GM19238 (cell line): Measurements from ENCODE around the gene RNF44.
A peak's percentile ranks its signal among the peaks of the same experiment; 100 is the strongest.

Experiments
- DNase-seq: peaks from one replicate; pipeline ENCODE4 v3.0.0; 2011; ENCODE audit warnings: low spot score; ENCODE audit not compliant: insufficient read length

The RNF44 gene

DNA sequence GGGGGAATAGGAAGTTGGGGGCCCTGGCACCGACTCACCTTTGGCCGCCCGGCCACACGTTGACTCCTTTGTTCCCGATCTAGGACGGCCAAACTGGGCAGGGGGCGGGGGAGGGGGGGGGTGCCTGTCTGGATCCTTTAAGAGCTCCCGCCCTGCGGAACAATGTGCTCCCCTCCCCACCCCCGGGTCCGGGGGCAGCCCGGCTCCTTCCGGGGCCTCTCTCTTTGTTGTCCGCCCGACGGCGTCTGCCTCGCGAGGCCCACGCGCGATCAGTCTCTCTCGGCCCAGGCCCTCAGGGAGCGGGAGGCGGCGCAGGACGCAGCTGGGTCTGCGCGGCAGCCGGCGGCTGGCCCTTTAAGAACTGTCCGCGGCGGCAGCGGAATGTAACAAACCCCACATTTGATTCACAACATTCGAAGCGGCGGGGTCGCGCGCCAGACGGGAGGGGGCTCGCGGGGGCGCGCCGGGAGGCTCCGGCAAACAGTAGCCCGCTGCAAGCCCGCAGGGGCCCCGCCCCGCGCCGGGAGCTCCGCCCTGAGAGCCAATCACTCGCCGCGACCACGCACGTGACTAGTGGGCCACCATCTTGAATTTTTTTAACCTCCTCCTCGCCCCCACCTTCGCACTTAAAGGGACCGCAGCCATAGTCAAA is at the start of gene RNF44:
TSS of gene RNF44 (minus strand) at position 501 of the 652 bp plus-strand sequence. CDS start 4,930 bp downstream, outside the sequence.
- peak; percentile 86 for DNase-seq

DNA sequence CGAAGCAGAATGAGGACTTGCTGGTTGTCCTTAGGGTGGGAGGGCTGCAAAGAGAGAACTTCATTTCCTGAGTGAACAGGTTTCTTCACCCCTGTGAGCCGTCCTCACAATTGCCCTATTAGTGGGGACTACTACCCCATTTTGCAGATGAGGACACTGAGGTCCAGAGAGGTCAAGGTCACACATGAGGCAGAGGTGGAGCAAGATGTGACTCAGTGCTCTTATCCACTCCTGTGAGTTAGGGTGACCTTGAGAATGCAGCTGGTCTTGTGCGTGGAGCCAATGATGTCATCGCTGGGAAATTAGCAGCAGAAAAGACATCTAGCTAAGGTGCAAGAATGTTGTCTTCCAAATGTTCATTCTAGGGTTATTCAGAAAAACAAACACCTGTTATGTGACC is 45.9 kb upstream of the RNF44 start:
- no peak for DNase-seq

DNA sequence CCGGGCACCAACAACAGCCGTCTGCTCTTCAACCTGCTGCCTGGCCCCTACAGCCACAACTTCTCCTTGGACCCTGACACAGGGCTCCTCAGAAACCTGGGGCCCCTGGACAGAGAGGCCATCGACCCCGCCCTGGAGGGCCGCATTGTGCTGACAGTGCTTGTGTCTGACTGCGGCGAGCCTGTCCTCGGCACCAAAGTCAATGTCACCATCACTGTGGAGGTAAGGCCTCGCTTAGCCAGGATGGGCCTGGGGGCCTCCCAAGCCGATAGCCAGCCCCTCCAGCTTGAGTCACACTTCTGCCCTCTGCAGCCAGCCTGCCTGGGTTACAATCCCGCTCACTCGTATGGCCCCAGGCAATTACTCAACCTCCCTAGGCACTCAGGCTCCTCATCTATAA is 44.2 kb upstream of the RNF44 start:
- DNase-seq, result no peak

DNA sequence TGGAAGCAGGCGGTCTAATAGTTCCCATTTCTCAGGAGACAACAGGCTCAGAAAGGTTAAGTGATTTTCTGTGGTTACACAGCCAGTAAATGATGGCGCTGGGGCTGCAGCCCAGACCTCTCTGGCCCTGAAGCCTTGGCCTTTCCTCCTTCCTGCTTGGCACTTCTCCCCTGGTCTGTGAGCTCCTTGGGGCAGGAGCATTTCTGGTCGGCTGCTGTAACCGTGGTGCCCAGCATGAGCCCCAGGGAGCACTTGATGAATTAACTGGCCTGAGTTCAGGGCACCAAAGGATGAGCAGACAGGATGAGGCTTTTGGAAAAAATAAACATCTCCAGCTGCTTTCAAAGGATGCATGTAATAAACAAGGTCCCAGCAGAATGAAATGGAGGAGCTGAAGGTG is 42.1 kb upstream of the RNF44 start:
- DNase-seq, result no peak

DNA sequence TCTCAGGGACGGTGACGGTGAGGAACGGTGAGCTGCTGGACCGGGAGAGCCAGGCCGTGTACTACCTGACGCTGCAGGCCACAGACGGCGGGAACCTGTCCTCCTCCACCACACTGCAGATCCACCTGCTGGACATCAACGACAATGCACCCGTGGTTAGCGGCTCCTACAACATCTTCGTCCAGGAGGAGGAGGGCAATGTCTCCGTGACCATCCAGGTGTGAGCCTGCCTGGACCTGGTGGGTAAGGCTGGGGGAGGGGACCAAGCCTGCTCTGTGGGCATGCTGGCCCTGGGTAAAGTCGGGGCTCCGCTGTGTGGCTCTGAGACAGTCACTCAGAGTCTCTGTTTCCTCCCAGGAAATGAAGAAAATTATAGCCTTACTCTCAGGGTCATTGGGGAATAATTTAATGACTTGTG is 41.2 kb upstream of the RNF44 start:
- DNase-seq, result peak; percentile 31

DNA sequence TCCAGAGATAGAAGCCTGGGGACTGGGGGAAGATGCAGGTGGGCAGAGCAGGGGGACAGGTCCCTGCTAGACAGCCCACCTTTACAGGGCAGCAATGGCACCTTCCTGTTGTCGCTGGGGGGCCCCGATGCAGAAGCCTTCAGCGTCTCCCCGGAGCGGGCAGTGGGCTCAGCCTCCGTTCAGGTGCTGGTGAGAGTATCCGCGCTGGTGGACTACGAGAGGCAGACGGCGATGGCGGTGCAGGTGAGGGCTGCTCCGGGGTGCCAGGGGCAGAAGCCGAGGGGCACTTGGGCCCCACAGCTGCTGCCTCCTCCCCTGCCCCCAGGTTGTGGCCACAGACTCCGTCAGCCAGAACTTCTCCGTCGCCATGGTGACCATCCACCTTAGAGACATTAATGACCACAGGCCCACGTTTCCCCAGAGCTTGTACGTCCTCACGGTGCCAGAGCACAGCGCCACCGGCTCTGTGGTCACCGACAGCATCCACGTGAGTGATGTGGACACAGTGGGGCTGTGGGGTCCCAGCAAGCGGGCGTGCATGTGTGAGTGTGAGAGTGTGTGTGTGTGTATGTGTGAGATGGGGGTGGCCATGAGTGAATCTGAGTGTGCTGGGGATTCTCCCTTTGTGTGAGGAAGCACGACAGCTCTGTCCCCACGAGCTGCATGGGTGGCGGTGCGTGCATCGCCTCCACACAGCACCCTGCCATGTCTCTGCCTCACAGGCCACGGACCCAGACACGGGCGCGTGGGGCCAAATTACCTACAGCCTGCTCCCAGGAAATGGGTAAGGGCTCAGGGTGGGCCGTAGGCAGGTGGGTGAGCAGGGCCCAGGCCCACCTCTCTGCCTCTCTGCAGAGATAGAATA is 40.3 kb upstream of the RNF44 start:
- no peak for DNase-seq

DNA sequence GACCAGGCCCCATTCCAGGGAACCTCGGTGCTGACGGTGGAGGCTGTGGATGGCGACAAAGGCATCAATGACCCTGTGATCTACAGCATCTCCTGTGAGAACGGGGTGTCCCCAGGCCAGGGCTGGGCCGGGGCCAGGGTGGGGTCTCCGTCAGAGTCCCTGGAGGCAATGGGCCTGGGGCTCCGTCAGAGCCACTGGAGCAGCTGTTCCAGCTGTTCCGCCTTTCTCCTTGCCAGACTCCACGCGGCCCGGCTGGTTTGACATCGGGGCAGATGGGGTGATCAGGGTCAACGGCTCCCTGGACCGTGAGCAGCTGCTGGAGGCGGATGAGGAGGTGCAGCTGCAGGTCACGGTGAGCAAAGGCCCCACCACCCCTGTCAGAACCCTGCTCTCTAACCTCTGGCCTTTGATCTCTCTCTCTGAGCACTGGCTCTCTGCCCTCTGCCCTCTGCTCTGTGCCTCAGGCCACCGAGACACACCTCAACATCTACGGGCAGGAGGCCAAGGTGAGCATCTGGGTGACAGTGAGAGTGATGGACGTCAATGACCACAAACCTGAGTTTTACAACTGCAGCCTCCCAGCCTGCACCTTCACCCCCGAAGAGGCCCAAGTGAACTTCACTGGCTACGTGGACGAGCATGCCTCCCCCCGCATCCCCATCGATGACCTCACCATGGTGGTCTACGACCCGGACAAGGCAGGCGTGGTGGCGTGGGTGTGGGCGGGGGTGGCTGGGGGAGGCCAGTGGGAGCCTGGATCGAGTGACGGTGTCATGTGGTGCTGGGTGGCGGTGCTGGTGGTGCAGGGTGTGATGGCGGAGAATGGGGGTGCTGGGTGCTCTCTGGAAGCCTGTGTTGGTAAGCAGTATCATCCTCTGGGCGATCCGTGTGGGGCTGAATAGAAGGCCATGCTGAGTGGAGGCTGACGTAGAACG is 38.6 kb upstream of the RNF44 start:
- DNase-seq, result no peak

DNA sequence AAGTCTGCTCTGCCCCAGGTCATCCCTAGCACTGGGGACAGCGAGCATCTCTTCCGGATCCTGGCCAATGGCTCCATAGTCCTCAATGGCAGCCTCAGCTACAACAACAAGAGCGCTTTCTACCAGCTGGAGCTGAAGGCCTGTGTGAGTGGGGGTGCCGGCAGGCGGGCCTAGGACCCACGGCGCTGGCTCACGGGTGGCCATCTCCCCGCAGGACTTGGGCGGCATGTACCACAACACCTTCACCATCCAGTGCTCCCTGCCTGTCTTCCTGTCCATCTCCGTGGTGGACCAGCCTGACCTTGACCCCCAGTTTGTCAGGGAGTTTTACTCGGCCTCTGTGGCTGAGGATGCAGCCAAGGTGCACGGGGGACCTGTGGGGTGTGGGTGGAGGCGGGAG is 37.9 kb upstream of the RNF44 start:
- DNase-seq, result no peak

DNA sequence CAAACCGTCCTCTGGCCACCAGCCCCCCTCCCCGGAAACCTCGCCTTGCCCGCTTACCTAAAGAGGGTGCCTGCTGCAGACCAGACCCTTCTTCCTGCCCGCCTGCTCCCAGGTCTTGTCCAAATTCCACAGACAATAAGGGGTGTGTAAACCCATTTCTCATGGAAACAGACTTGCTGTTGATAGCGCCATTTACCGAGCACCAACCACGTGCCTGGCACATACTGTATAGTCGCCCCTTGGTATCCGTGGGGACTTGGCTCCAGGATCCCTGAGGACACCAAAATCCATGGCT is 37.0 kb upstream of the RNF44 start:
- DNase-seq, result no peak

DNA sequence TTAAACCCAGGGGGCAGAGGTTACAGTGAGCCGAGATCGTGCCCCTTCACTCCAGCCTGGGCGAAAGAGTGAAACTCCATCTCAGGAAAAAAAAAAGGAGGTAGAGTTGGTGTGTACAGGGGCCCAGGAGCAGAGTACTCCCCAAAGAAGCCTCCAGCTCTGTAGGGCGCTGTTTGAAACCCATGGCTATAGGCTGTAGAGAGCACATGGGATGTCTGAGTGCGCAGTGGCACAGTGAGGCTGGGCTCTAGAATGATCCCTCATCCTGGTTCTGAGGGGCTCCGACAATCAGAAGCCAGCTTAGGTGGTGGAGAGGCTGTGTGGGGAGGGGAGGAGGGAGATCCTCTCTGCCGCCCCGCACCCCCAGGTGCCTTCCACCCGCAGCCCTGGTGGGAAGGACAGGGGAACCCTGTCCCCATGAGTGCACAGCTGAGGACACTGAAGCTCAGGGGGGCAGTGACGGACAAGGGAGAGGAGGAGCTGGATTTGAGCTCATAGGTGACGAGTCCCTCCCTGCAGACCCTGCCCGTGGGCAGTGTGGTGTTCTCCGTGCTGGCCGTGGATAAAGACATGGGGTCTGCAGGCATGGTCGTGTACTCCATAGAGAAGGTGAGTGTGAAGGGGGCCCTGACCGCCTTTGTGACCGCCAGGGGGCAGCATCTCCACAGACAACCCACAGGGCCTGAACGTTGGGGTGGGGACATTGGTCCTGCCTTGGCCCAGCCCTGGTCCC is 36.5 kb upstream of the RNF44 start:
- peak; percentile 76 for DNase-seq

DNA sequence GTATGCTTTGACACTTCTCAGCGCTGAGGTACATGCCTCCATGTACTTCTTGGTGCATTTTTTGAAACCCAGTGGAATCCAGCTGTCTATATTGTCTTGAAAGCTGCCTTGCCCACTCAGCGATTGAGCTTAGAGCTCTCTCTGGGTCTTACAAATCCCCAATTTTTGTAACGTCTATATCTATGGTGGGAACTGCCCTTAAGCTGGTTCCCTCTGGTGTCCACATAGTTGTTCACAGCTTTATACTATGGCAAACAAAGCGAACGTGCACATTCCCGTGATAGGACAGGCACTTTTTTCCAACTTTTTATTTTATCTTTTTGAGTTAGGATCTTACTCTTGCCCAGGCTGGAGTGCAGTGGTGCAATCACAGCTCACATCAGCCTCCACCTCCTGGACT is 32.8 kb upstream of the RNF44 start:
- no peak for DNase-seq

DNA sequence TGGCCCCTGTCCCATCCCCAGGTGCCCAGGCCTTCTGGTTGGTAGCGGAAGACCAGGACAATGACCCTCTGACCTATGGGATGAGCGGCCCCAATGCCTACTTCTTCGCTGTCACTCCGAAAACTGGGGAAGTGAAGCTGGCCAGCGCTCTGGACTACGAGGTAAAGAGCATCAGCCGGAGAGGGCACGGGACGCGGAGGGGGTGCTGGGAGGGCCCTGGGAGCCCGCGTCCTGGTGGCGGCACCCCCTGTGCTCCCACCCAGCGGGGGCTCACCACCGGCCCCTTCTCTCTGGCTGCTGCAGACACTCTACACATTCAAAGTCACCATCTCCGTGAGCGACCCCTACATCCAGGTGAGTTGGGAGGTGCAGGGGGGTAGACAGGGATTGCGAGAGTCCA is 31.5 kb upstream of the RNF44 start:
- no peak for DNase-seq

DNA sequence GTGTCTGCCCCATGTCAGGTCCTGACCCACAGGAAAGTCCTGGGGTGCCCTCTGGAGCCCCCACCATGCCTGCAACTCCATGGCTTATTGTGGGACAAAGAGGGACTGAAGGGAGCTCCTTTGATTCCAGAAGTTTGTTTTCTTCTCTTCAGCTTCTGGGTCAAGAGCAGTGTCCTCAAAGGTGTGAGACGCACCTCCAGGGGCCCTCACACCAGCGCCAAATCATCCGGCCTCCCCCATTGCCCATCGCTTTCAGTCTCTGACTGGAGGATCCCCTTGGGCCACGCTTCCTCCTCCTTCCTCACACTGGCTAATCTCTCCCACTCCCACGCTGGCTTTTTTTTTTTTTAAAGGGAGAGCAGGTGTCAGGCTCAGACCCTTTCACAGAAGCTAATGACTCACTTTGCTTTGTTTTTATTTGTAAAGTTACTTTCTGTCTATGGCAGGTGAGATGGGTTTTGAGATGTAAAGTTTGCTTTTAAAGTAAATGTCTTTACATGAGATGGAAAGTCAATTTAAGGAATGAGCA is 28.6 kb upstream of the RNF44 start:
- DNase-seq, result no peak

DNA sequence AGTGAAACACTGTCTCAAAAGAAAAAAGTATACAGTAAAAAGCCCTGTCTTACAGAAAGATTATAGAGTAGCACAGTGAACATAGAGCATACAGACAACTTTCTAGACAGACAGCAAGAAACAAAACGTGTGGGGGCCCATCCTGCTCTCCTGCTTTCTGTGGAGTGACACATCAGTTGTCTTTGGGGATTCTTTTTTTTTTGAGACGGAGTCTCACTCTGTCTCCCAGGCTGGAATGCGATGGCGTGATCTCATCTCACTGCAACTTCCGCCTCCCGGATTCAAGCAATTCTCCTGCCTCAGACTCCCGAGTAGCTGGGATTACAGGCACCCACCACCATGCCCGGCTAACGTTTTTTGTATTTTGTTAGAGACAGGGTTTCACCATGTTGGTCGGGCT is 26.8 kb upstream of the RNF44 start:
- no peak for DNase-seq

DNA sequence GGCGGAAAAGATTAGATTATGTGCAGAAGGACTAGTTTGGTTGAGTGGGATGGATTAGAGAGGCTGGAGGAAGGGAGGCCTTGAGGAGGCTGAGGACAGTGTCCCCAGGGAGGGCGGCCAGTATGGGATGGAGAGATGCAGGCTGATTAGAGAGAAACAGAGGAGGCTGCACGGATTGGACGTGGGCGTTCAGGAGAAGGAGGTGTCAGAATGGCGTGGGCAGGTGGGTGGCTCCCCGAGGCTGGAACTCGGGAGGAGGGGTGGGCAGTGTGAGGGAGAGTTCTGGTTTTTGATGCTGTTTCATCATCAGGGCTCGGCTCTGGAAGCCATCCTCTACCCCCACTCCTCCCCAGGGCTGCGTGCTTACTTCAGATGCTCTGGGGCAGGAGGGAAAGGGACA is 25.0 kb upstream of the RNF44 start:
- DNase-seq, result no peak

DNA sequence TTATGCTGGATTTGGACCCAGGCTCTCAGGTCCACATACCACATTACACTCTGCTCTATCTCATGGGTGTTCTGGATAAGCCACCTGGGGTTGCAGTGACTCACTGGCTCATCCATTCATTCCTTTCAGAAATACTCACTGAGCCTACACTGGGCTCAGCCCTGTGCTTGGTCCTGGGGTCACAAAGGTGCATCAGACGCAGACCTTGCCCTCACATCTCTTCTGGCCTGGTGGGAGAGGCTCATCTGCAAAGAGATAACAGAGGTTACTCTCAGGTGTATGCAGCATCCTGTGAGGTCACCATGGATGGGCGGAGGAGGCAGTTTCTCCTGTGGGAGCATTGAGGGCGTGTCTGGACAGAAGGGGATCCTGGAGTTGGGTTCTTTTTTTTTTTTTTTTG is 24.1 kb upstream of the RNF44 start:
- DNase-seq, result no peak

DNA sequence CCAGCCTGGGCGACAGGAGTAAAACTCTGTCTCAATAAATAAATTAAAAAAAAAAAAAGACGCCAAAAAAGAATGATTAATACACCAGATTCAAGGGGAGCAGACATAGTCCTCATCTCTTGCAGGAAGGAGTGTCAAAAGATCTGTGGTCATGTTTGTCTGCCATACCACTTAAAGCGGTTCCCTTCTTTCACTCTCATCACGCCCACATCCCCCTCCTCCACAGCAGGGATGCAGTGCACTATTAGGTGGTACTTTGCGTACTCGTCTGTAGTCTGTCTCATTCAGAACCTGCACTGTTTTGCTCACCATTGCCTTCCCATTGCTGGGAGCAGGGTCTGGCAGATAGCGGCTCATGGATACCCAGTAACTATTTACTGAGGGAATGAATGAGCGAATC is 23.2 kb upstream of the RNF44 start:
- DNase-seq, result no peak

DNA sequence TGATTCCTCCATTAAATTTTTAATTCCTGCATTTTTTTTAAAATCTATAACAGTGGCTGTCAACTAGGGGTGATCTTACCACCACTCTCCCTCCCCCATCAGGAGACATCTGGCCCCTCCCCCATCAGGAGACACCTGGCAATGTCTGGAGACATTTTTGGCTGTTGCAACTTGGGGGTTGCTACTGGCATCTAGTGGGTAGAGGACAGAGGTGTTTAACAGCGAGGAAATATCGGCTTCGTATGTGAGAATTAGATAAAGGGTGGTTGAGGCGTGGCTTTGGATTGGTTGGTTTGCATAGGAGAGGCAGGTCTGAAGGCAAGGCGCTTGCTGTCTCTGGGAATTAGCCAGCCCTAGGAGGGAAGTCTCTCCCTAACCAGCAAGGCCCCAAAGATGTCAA is 22.5 kb upstream of the RNF44 start:
- no peak for DNase-seq

DNA sequence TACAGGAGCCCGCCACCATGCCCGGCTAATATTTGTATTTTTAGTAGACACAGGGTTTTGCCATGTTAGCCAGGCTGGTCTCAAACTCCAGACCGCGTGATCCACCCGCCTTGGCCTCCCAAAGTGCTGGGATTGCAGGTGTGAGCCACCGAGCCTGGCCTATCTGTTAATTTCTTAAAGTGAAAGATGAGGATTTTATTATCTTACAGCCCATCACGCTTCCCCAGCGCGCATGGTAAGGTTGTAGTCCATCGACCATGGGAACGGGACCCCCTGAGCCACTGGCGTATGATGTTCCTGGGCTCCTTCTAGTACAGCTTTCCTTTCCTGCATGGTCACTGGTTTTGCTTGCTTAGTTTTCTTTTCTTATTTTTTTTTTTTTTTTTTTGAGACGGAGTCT is 20.6 kb upstream of the RNF44 start:
- no peak for DNase-seq

DNA sequence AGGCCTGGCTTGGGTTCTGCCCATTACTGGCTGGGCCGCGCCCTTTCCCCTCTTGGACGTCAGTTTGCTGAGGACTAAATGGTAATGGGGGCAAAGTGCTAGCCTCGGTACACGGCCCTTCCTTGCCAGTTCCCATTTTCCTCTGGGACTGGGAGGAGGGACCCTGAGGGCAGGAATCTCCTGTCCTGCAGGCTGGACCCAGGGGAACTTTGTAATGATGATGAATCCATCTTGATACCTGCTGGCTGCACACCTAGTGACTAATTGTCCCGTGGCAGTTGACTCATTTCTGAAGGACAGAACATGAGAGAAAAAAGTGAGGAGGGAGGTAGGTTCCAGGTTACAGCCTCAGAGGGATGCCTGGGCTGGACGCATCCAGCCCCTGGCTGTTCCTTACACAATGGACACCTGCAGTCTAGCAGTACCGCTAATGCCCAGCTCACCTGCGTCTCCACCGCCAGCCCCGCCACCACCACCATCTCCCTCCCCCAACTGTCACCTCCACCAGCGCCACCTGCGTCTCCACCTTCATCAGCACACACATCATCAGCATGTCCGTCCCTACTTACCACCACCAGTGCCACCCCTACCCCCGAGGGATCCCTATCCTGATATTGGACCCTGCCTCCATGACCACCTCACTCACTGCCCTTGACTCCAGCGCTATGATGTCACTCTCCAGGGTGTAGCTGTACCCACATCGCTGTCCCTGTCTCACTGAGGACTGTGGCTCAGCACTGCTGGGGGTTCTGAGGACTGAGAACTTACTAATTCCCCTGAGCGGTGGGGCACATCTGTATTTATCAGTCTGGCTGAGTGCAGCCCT is 16.3 kb upstream of the RNF44 start:
- DNase-seq, result no peak
